HepG2 (cell line): ENCODE results near the gene RBM25.

ENCODE experiments used
- CENPT ChIP-seq: sonication (generic); formaldehyde crosslinking; IDR thresholded peaks from 2 replicates; pipeline ENCODE4 v1.8.0; 2022; ENCODE audit warnings: low read depth, mild to moderate bottlenecking, moderate library complexity, missing genetic modification reagents
- MAFF ChIP-seq: IDR thresholded peaks from 2 replicates; pipeline ENCODE4 v1.6.1; 2011; ENCODE audit warnings: low read depth, low read length, improper control_type of control experiment
- MXD3 ChIP-seq: IDR thresholded peaks from 2 replicates; pipeline ENCODE4 v1.6.1; 2016; ENCODE audit warnings: mild to moderate bottlenecking, missing biosample characterization, missing genetic modification reagents
- NFIB ChIP-seq: sonication (generic); formaldehyde crosslinking; IDR thresholded peaks from 2 replicates; pipeline ENCODE4 v1.9.0; 2021; ENCODE audit warnings: missing genetic modification reagents, mild to moderate bottlenecking, borderline replicate concordance
- THAP8 ChIP-seq: sonication (generic); formaldehyde crosslinking; IDR thresholded peaks from 2 replicates; pipeline ENCODE4 v1.5.1; 2020; ENCODE audit warnings: missing genetic modification reagents, mild to moderate bottlenecking, borderline replicate concordance
- XBP1 ChIP-seq: sonication (generic); formaldehyde crosslinking; IDR thresholded peaks from 2 replicates; pipeline ENCODE4 v1.5.0; 2020; ENCODE audit warnings: missing genetic modification reagents
- ZBTB2 ChIP-seq: sonication (generic); formaldehyde crosslinking; IDR thresholded peaks from 2 replicates; pipeline ENCODE4 v1.8.0; 2022; ENCODE audit warnings: low read depth, missing genetic modification reagents
- ZBTB21 ChIP-seq: sonication (generic); formaldehyde crosslinking; IDR thresholded peaks from 2 replicates; pipeline ENCODE4 v1.4.0; 2020; ENCODE audit warnings: missing genetic modification reagents
- ZBTB33 ChIP-seq: sonication (generic); formaldehyde crosslinking; IDR thresholded peaks from 2 replicates; pipeline ENCODE4 v1.4.0; 2020; ENCODE audit warnings: missing genetic modification reagents

GRCh38 chr14:73149753-73150152 is 91.4 kb downstream of the RBM25 start:
- TF ChIP-seq XBP1 (no peak), NFIB (no peak), ZBTB33 (CRISPR knock-in tag) (no peak), THAP8 (CRISPR knock-in tag) (no peak), MXD3 (CRISPR knock-in tag) (no peak), CENPT (no peak), MAFF (no peak), ZBTB2 (CRISPR knock-in tag) (no peak), ZBTB21 (CRISPR knock-in tag) (no peak)
